Measurements from ENCODE around the gene GDF10. TPM values are rescaled to one million over a fixed set of nuclear protein-coding genes. Genes with fewer than 3 reads are reported as not detected.

The GDF10 gene
- total RNA-seq, 1 donor, result not detected

- no peak for TF ChIP-seq CTCF (IDR thresholded peaks at IDR 0.05; ENCODE audit: insufficient read depth, low read depth, low read length)
- DNase-seq (ENCODE audit: low read depth), result no peak
- no peak overlapping the region for H3K4me3 ChIP-seq (ENCODE audit: low read depth, low read length)
These were observed 44.1 kb upstream of the GDF10 start for GRCh38 chr10:47255866-47256265.

- DNase-seq (ENCODE audit: low read depth), result no peak
- TF ChIP-seq CTCF (IDR thresholded peaks at IDR 0.05; ENCODE audit: insufficient read depth, low read depth, low read length), result no peak
- no peak overlapping the region for H3K4me3 ChIP-seq (ENCODE audit: low read depth, low read length)
These were observed 43.2 kb upstream of the GDF10 start for GRCh38 chr10:47256751-47257336.

GRCh38 chr10:47257396-47258120 is 42.4 kb upstream of the GDF10 start:
- peak; percentile 20 for DNase-seq (ENCODE audit: low read depth)
- TF ChIP-seq CTCF (IDR thresholded peaks at IDR 0.05; ENCODE audit: insufficient read depth, low read depth, low read length), result no peak
- no peak overlapping the region for H3K4me3 ChIP-seq (ENCODE audit: low read depth, low read length)

GRCh38 chr10:47258921-47259320 is 41.1 kb upstream of the GDF10 start:
- H3K4me3 ChIP-seq (ENCODE audit: low read depth, low read length), result no peak overlapping the region
- no peak for DNase-seq (ENCODE audit: low read depth)
- no peak for TF ChIP-seq CTCF (IDR thresholded peaks at IDR 0.05; ENCODE audit: insufficient read depth, low read depth, low read length)

GRCh38 chr10:47259466-47259865 is 40.5 kb upstream of the GDF10 start:
- no peak for TF ChIP-seq CTCF (IDR thresholded peaks at IDR 0.05; ENCODE audit: insufficient read depth, low read depth, low read length)
- DNase-seq (ENCODE audit: low read depth), result no peak

GRCh38 chr10:47260505-47261111 is 39.4 kb upstream of the GDF10 start:
- no peak overlapping the region for H3K4me3 ChIP-seq (ENCODE audit: low read depth, low read length)
- no peak for DNase-seq (ENCODE audit: low read depth)
- no peak for TF ChIP-seq CTCF (IDR thresholded peaks at IDR 0.05; ENCODE audit: insufficient read depth, low read depth, low read length)

More at GRCh38 chr10:47259466-47259865, 40.5 kb upstream of the GDF10 start:
- H3K4me3 ChIP-seq (ENCODE audit: low read depth, low read length), result no peak overlapping the region
